Left lung (tissue), 10 donors: ENCODE results near the gene BCO1. TPM values are rescaled to one million over a fixed set of nuclear protein-coding genes. Genes with fewer than 3 reads are reported as not detected.

ENCODE experiments used
- ATAC-seq: fragments of 200-7000 bp; cut with Tn5 transposase; one replicate; pipeline ENCODE4 v1.9.1; 2020; ENCODE audit warnings: moderate library complexity
- DNase-seq, 4 donors: peaks; one replicate each; pipeline ENCODE4 v3.0.0-alpha.2; 2013 to 2020
- H3K27ac ChIP-seq, 2 donors: fragments of 200-600 bp; sonication (generic) in 1 of 2; one replicate each; pipeline versions ENCODE4 v1.5.0 to v1.8.0; 2020 to 2021
- H3K27me3 ChIP-seq, 2 donors: fragments of 200-600 bp; sonication (generic) in 1 of 2; one replicate each; pipeline versions ENCODE4 v1.5.0 to v1.8.0; 2020 to 2021
- H3K36me3 ChIP-seq, 2 donors: fragments of 200-600 bp; sonication (generic) in 1 of 2; one replicate each; pipeline versions ENCODE4 v1.5.0 to v1.8.0; 2020 to 2021
- H3K4me1 ChIP-seq, 2 donors: fragments of 200-600 bp; one replicate each; pipeline ENCODE4 v1.8.0; 2021
- H3K4me3 ChIP-seq, 2 donors: fragments of 200-600 bp; sonication (generic) in 1 of 2; one replicate each; pipeline versions ENCODE4 v1.5.0 to v1.8.0; 2020 to 2021; ENCODE audit warnings: mild to moderate bottlenecking in 1 of 2
- H3K9me3 ChIP-seq, 2 donors: fragments of 200-600 bp; sonication (generic) in 1 of 2; one replicate each; pipeline versions ENCODE4 v1.5.0 to v1.8.0; 2020 to 2021
- intact Hi-C, 2 donors: fragments of 100-400 bp; cut with DNase I; formaldehyde crosslinking; loops; one replicate each; pipeline versions ENCODE4 v1.11.2 to v1.14.2; 2022
- polyA plus RNA-seq, 6 donors: library from polyadenylated mRNA; unstranded; fragments of 120-200 nt; gene quantifications; one replicate each; pipeline ENCODE4 v1.2.1, GENCODE V29; 2013; ENCODE audit not compliant: insufficient read length in 6 of 6
- total RNA-seq, 2 donors: library from RNA; stranded (reverse); fragmentation: NEBNext Ultra II Directional; extraction: Animal tissue kit (Norgen Biotek cat#: 25700); gene quantifications; one replicate each; pipeline ENCODE4 v1.2.1, GENCODE V29; 2021
- TF ChIP-seq, protein P1 (sequence below), 2 donors: fragments of 200-600 bp; sonication (generic) in 1 of 2; IDR thresholded peaks; one replicate each; pipeline versions ENCODE4 v1.5.0 to v1.8.0; 2021; ENCODE audit warnings: antibody characterized with exemption in 2 of 2
- donor health status: DM: no; HTN: yes; CAD: no.
- donor health status: DM: no; HTN: no; CAD: no.

BCO1 gene
- total and polyA plus RNA-seq, 8 donors, result 0.38 to 0.81 (median 0.58) TPM; not detected in 1

- H3K4me3 ChIP-seq, result no peak overlapping the region
- no peaks in the 10 kb centered on the region for H3K36me3 ChIP-seq
- intact Hi-C loops, result no loop called here
- DNase-seq, result no peak
- H3K27ac ChIP-seq, result no peak overlapping the region
- H3K27me3 ChIP-seq, result peaks cover 0 to 21% of the 10 kb centered on the region in 2 donors
- ATAC-seq, result no peak
- H3K4me1 ChIP-seq, result no peaks in the 10 kb centered on the region
- TF ChIP-seq, protein P1, sequence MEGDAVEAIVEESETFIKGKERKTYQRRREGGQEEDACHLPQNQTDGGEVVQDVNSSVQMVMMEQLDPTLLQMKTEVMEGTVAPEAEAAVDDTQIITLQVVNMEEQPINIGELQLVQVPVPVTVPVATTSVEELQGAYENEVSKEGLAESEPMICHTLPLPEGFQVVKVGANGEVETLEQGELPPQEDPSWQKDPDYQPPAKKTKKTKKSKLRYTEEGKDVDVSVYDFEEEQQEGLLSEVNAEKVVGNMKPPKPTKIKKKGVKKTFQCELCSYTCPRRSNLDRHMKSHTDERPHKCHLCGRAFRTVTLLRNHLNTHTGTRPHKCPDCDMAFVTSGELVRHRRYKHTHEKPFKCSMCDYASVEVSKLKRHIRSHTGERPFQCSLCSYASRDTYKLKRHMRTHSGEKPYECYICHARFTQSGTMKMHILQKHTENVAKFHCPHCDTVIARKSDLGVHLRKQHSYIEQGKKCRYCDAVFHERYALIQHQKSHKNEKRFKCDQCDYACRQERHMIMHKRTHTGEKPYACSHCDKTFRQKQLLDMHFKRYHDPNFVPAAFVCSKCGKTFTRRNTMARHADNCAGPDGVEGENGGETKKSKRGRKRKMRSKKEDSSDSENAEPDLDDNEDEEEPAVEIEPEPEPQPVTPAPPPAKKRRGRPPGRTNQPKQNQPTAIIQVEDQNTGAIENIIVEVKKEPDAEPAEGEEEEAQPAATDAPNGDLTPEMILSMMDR (IDR thresholded peaks at IDR 0.05), result no peak
- H3K9me3 ChIP-seq, result no peaks in the 10 kb centered on the region
Observed at GRCh38 chr16:81198635-81199034, 39.9 kb upstream of the BCO1 start.

GRCh38 chr16:81201267-81201666 lies 37.2 kb upstream of the BCO1 start:
- Histone ChIP-seq H3K4me1 (peaks cover 0 to 7% of the 10 kb centered on the region in 2 donors), H3K9me3 (no peaks in the 10 kb centered on the region), H3K4me3 (no peak overlapping the region), H3K27ac (no peak overlapping the region), H3K36me3 (no peaks in the 10 kb centered on the region), H3K27me3 (peaks cover 0 to 21% of the 10 kb centered on the region in 2 donors)
- no peak for ATAC-seq
- intact Hi-C loops, result no loop called here
- TF ChIP-seq, protein P1 (IDR thresholded peaks at IDR 0.05), result no peak
- no peak for DNase-seq

DNA sequence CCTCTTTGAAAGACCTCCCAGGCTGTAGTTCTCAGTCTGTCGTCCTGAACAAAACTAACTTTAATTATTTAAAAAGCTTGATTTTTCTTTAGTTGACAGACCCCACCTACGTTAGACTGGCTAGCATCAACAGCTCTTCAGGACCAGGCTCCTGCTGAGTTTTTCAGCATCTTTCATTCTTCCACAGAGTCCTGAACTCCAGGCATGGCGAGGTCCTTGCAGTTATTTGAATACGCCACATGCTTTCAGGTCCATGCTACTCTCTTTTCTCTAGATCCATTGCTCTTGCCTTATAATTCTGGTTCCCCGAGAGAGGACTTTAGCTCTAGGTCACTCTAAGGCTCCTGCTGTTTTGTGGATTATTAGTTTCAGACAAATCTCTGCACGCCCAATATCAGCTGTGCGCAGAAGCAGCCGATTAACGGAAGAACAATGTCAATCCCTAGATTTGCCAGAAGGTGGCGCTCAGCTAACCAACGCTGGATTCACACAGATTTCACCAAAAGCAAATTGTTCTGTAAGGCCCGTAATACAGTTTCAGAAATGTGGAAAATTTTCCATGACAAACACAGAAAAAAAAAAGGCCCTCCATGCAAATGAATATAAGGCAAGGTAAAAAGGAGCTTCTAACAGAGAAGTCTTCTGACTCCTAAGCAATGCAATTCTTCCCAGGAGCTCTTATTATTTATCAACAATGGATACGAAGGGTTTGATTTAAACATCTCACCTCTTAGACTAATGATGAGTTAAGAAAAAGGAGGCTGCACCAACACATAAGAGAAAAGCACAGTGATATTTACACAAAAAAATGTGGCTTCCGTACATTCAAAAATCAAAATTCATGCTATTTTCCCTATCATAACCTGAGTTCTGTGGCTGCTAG lies 33.5 kb upstream of the BCO1 start:
- Histone ChIP-seq H3K36me3 (no peaks in the 10 kb centered on the region), H3K9me3 (no peaks in the 10 kb centered on the region), H3K4me1 (peaks cover 0 to 7% of the 10 kb centered on the region in 2 donors), H3K27me3 (peaks cover 0 to 27% of the 10 kb centered on the region in 2 donors), H3K27ac (no peak overlapping the region), H3K4me3 (no peak overlapping the region)
- ATAC-seq (peak; percentile 84), DNase-seq (peak in 2 of 4 donors; percentile 74 to 81)
- intact Hi-C loops, result no loop called here
- TF ChIP-seq, protein P1 (IDR thresholded peaks at IDR 0.05), result peak; percentile 45 to 71

- Histone ChIP-seq H3K27me3 (peaks cover 0 to 41% of the 10 kb centered on the region in 2 donors), H3K36me3 (no peaks in the 10 kb centered on the region), H3K4me3 (no peak overlapping the region), H3K9me3 (no peaks in the 10 kb centered on the region), H3K27ac (no peak overlapping the region), H3K4me1 (peaks cover 0 to 7% of the 10 kb centered on the region in 2 donors)
- intact Hi-C loops, result no loop called here
- TF ChIP-seq, protein P1 (IDR thresholded peaks at IDR 0.05), result no peak
- DNase-seq (peak in 2 of 4 donors; percentile 46 to 67), ATAC-seq (peak; percentile 33)
Observed at GRCh38 chr16:81207076-81207475, 31.4 kb upstream of the BCO1 start.

- ATAC-seq, result no peak
- intact Hi-C loops, result no loop called here
- TF ChIP-seq, protein P1 (IDR thresholded peaks at IDR 0.05), result no peak
- no peak overlapping the region for H3K4me3 ChIP-seq
- no peak for DNase-seq
- no peaks in the 10 kb centered on the region for H3K9me3 ChIP-seq
- H3K4me1 ChIP-seq, result no peaks in the 10 kb centered on the region
- peaks cover 0 to 49% of the 10 kb centered on the region in 2 donors for H3K27me3 ChIP-seq
- H3K36me3 ChIP-seq, result no peaks in the 10 kb centered on the region
- no peak overlapping the region for H3K27ac ChIP-seq
Observed at GRCh38 chr16:81210807-81211206, 27.7 kb upstream of the BCO1 start.
